ENCODE data around the gene TESK2. TPM values are rescaled to one million over a fixed set of nuclear protein-coding genes. Genes with fewer than 3 reads are reported as not detected.
A peak's percentile ranks its signal among the peaks of the same experiment; 100 is the strongest.

TESK2 gene
- total and polyA plus RNA-seq, 2 of the 13 experiments (the other 11 are each of a cell fraction or from before 2014, with no cell fraction given): 5.5 to 9.6 TPM

- no peaks in the 10 kb centered on the region for H3K27me3 ChIP-seq (ENCODE audit: control insufficient read depth in 1 of 2, insufficient read depth in 2 of 2, low read length in 2 of 2)
- peaks cover 30 to 60% of the 10 kb centered on the region in 2 experiments for H3K36me3 ChIP-seq (replicated peaks in 1 of 2; ENCODE audit: control insufficient read depth in 1 of 2, insufficient read depth in 2 of 2, low read length in 2 of 2)
- TSS peak; percentile 47 for BruUV-seq (replicated peaks)
- peaks cover 31% of the 10 kb centered on the region for H4K20me1 ChIP-seq (ENCODE audit: insufficient read depth, low read length)
- peaks cover 12% of the 10 kb centered on the region for H3K79me2 ChIP-seq (ENCODE audit: insufficient read depth, low read length)
- peak overlapping the region; percentile 8 for H3K27ac ChIP-seq (ENCODE audit: extremely low read length, insufficient read depth, low read length)
- H3K4me3 ChIP-seq (replicated peaks in 1 of 3; ENCODE audit: insufficient read depth in 1 of 3, low read depth in 2 of 3, low read length in 3 of 3): no peak overlapping the region
- in situ Hi-C loops (cut with HindIII; ENCODE audit: extremely low pct_ligation_motif_present, low pct_unique_long_range_greater_than_20kb): loop anchor here (5.0 kb wide), 1 partner anchor 57 kb away; no protein-coding TSS in a partner anchor
- intact Hi-C loops (cut with micrococcal nuclease; ENCODE audit: unreplicated experiment): no loop called here
- DNase-seq (ENCODE audit: low spot score) (no peak), FAIRE-seq (no peak), ATAC-seq (no peak)
- H3K4me1 ChIP-seq (ENCODE audit: insufficient read depth, low read length): peaks cover 45% of the 10 kb centered on the region
- H3K9me3 ChIP-seq (ENCODE audit: low read length): no peaks in the 10 kb centered on the region
- 84% methylated on average over 9 of the region's 9 CpGs for WGBS (ENCODE audit: low lambda C conversion rate)
- H3K9ac ChIP-seq (ENCODE audit: insufficient read depth, low read depth, low read length): no peak overlapping the region
- POLR2A ChIA-PET: interaction anchor here (1.0 to 8.0 kb wide), 7 partner anchors 9 to 59 kb away, joined by 3 to 110 read pairs (median 18); partner anchors contain the start of genes CCDC163, MMACHC, PRDX1 and TESK2
- H2AFZ ChIP-seq (ENCODE audit: low read length): no peak overlapping the region
- 0 out of 2 replicates have a peak, but pooled peaks have one; percentile 40 for TF ChIP-seq POLR2AphosphoS2 (IDR thresholded peaks at IDR 0.05; ENCODE audit: low read depth, low read length)
- no peak for TF ChIP-seq PCBP1 (IDR thresholded peaks at IDR 0.05; ENCODE audit: borderline replicate concordance, low read depth, low read length)
- TF ChIP-seq POLR2A (IDR thresholded peaks at IDR 0.05; ENCODE audit: insufficient read depth in 1 of 2, low read depth in 2 of 2, low read length in 2 of 2): peak; percentile 16 to 54; a peak in 3 of 4 replicates
- peak; percentile 57 for TF ChIP-seq POLR2G (IDR thresholded peaks at IDR 0.05; ENCODE audit: low read depth, low read length)
- TF ChIP-seq ZNF737 (CRISPR knock-in tag; IDR thresholded peaks at IDR 0.05; ENCODE audit: borderline replicate concordance): no peak
- TF ChIP-seq RBM22 (optimal IDR thresholded peaks at IDR 0.05; ENCODE audit: low read length): peak; percentile 85
- TF ChIP-seq SSRP1 (CRISPR knock-in tag; IDR thresholded peaks at IDR 0.05): 0 out of 2 replicates have a peak, but pooled peaks have one; percentile 24
- peak; percentile 77 for TF ChIP-seq RBFOX2 (IDR thresholded peaks at IDR 0.05; ENCODE audit: low read depth, low read length)
- TF ChIP-seq ZNF644 (CRISPR knock-in tag; IDR thresholded peaks at IDR 0.05; ENCODE audit: low read depth): no peak
- no peak for TF ChIP-seq SMARCC2 (IDR thresholded peaks at IDR 0.05)
- 0 out of 2 replicates have a peak, but pooled peaks have one; percentile 33 for TF ChIP-seq ZC3H13 (CRISPR knock-in tag; IDR thresholded peaks at IDR 0.05)
- no peak overlapping the region for H3K4me2 ChIP-seq (ENCODE audit: low read depth, low read length)
- CTCF ChIA-PET (ENCODE audit: low intra/inter-chr PET ratio, low total read pairs): interaction anchor here (3.6 kb wide), 1 partner anchor 59 kb away, joined by 49 read pairs; no protein-coding TSS in a partner anchor
Measured at GRCh38 chr1:45510036-45510971, 19.3 kb upstream of the TESK2 start.
